OCI-LY3 (cell line): ENCODE data around the gene NNAT.

Experiments
- H2AFZ ChIP-seq: fragments of 200-600, 300-600 bp; shearing (Covaris generic); 2 replicates; pipeline ENCODE4 v1.6.0; 2014; ENCODE audit warnings: antibody characterized with exemption, low read depth, low read length
- H3K27ac ChIP-seq: fragments of 200-600, 300-600 bp; sonication (generic); 2 replicates; pipeline ENCODE4 v1.5.1; 2014; ENCODE audit warnings: mild to moderate bottlenecking, low read length, moderate library complexity, mixed read lengths
- H3K27me3 ChIP-seq: fragments of 200-600, 300-600 bp; sonication (generic); 2 replicates; pipeline ENCODE4 v1.6.1; 2014; ENCODE audit warnings: low read depth, low read length, mixed read lengths
- H3K36me3 ChIP-seq: fragments of 200-600, 300-600 bp; sonication (generic); replicated peaks from 2 replicates; pipeline ENCODE3; 2014; ENCODE audit warnings: low read depth, low read length, mixed read lengths
- H3K4me1 ChIP-seq: fragments of 300-600, 200-600 bp; sonication (generic); 2 replicates; pipeline ENCODE4 v1.6.1; 2014; ENCODE audit warnings: low read length, mixed read lengths
- H3K4me2 ChIP-seq: fragments of 200-600, 300-600 bp; sonication (generic); 2 replicates; pipeline ENCODE4 v1.6.1; 2014; ENCODE audit warnings: low read length, mixed read lengths
- H3K4me3 ChIP-seq: fragments of 300-600, 200-600 bp; sonication (generic); 2 replicates; pipeline ENCODE4 v1.5.1; 2014; ENCODE audit warnings: antibody characterized with exemption, mild to moderate bottlenecking, low read length, moderate library complexity
- H3K79me2 ChIP-seq: fragments of 300-600, 200-600 bp; shearing (Covaris generic); 2 replicates; pipeline ENCODE4 v1.6.1; 2014; ENCODE audit warnings: mild to moderate bottlenecking, low read length, mixed read lengths
- H3K9ac ChIP-seq: fragments of 300-600, 200-600 bp; shearing (Covaris generic); 2 replicates; pipeline ENCODE4 v1.6.0; 2014; ENCODE audit warnings: mild to moderate bottlenecking, low read length, moderate library complexity
- H3K9me3 ChIP-seq: fragments of 200-600, 300-600 bp; shearing (Covaris generic); 2 replicates; pipeline ENCODE4 v1.6.1; 2014; ENCODE audit warnings: low read length, mixed read lengths; ENCODE audit not compliant: insufficient read depth
- H4K20me1 ChIP-seq: fragments of 200-600, 300-600 bp; sonication (generic); 2 replicates; pipeline ENCODE4 v1.6.1; 2016; ENCODE audit warnings: low read length, mixed read lengths; ENCODE audit not compliant: insufficient read depth
- EZH2phosphoT487 ChIP-seq: fragments of 200-600 bp; shearing (Covaris generic); IDR thresholded peaks from 2 replicates; pipeline ENCODE4 v1.6.1; 2018; ENCODE audit warnings: antibody characterized with exemption, mixed run types, low read depth
- TF ChIP-seq, protein P1 (sequence below): fragments of 200-600, 300-600 bp; sonication (generic); IDR thresholded peaks from 2 replicates; pipeline ENCODE4 v1.5.1; 2014; ENCODE audit warnings: antibody characterized with exemption, low read length, low read depth

Gene NNAT

DNA sequence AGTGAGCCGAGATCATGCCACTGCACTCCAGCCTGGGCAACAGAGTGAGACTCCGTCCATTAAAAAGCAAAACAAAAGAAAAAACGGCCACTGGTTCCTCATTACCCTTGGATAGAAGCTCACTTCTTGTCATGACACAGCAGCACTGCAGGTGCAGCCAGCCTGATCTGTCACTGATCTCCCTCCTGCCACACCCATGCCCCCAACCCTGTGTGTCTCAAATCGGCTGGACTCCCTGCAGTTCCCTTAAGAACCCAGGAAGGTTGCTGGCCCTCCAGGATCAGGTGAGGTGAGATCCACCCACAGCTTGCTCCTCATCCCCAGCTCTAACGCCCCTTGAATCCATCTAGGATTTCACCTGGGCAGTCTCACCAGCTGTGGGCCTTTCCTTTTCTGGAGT is 26.3 kb upstream of the NNAT start:
- Histone ChIP-seq H3K9me3 (no peaks in the 10 kb centered on the region), H3K4me2 (no peak overlapping the region), H2AFZ (no peak overlapping the region)

DNA sequence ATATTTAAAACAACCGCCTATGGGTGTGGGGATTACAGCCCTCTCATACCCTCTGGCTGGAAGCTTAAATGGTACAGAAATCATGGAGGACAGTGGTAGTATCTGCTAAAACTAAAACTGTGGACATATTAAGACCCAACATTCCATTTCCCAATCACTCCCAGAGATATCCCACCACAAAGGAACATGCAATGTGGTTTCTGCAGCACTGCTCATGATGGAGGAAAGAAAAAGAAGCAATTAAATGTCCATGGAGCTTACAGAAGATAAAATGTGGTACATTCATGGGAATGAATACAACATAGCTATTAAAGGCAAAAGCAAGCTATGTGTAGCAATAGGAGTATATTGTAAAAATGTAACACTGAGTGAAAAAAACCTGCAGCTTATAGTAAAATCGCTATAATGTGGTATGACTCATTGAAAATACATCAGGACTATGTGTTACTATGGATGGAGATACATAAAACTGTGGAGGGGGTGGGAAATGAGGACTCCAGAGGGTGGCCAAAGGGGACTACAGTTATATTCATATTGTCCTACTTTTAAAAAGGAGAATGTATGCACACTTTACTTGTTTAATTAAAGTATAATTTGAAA is 22.9 kb upstream of the NNAT start:
- Histone ChIP-seq H3K9ac (no peak overlapping the region), H3K4me3 (no peak overlapping the region), H3K36me3 (no peaks in the 10 kb centered on the region), H3K27me3 (peaks cover 6% of the 10 kb centered on the region; the same call in 1 of the 2 replicates), H2AFZ (no peak overlapping the region), H3K4me2 (no peak overlapping the region), H4K20me1 (no peaks in the 10 kb centered on the region), H3K4me1 (no peaks in the 10 kb centered on the region), H3K27ac (no peak overlapping the region), H3K9me3 (no peaks in the 10 kb centered on the region), H3K79me2 (no peaks in the 10 kb centered on the region)
- TF ChIP-seq, protein P1, sequence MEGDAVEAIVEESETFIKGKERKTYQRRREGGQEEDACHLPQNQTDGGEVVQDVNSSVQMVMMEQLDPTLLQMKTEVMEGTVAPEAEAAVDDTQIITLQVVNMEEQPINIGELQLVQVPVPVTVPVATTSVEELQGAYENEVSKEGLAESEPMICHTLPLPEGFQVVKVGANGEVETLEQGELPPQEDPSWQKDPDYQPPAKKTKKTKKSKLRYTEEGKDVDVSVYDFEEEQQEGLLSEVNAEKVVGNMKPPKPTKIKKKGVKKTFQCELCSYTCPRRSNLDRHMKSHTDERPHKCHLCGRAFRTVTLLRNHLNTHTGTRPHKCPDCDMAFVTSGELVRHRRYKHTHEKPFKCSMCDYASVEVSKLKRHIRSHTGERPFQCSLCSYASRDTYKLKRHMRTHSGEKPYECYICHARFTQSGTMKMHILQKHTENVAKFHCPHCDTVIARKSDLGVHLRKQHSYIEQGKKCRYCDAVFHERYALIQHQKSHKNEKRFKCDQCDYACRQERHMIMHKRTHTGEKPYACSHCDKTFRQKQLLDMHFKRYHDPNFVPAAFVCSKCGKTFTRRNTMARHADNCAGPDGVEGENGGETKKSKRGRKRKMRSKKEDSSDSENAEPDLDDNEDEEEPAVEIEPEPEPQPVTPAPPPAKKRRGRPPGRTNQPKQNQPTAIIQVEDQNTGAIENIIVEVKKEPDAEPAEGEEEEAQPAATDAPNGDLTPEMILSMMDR = no peak
- TF ChIP-seq EZH2phosphoT487 = no peak

More for the DNA sequence above, 26.3 kb upstream of the NNAT start:
- H3K27ac ChIP-seq = no peak overlapping the region
- no peaks in the 10 kb centered on the region for H3K79me2 ChIP-seq
- no peak overlapping the region for H3K4me3 ChIP-seq
- H3K4me1 ChIP-seq = no peaks in the 10 kb centered on the region
- peaks cover 19% of the 10 kb centered on the region for H3K27me3 ChIP-seq
- H4K20me1 ChIP-seq = no peaks in the 10 kb centered on the region
- TF ChIP-seq EZH2phosphoT487 = no peak
- TF ChIP-seq, protein P1 = no peak
- no peaks in the 10 kb centered on the region for H3K36me3 ChIP-seq
- no peak overlapping the region for H3K9ac ChIP-seq

DNA sequence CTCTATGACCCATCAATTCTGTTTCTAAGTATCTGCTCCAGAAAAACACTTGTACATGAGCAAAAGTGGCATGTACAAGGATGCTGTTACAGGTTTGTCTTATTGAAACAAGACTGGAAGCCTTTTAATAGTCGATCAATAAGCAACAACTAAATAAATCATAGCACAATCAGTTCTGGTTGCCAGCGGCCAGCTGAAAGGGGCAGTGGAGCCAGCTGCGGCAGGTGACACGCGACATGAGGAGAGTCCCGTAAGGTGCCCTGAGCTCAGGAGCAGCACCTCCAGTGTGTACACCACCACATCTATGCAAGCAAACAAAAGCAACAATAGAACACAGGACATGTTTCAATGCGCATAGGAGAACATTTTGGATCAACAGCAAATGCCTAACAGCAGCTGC is 20.7 kb upstream of the NNAT start:
- Histone ChIP-seq H3K4me2 (no peak overlapping the region), H3K4me1 (no peaks in the 10 kb centered on the region), H4K20me1 (no peaks in the 10 kb centered on the region), H3K4me3 (no peak overlapping the region), H3K27me3 (peaks cover 6% of the 10 kb centered on the region; the same call in 1 of the 2 replicates), H3K79me2 (no peaks in the 10 kb centered on the region), H3K9me3 (no peaks in the 10 kb centered on the region), H2AFZ (no peak overlapping the region), H3K9ac (no peak overlapping the region), H3K36me3 (no peaks in the 10 kb centered on the region), H3K27ac (no peak overlapping the region)
- TF ChIP-seq, protein P1 = no peak
- no peak for TF ChIP-seq EZH2phosphoT487

DNA sequence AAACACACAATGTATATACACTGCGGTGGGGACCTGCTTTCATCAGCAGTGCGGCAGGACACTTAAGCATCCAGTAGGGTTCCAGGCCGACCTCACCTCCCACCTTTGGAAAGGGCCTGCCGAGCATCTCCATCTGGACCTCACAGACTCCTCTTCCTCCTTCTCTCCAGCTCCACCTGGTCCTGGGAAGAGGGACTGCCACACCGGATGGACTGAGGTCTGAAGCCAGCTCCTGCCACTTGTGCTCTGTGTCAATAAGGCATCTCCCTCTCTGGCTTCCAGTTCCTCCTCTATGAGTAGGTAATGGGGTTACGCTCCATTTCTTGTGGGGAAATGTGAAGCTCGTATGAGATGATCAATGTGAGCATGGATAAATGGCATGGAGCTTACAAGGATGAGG is 19.1 kb upstream of the NNAT start:
- no peaks in the 10 kb centered on the region for H3K79me2 ChIP-seq
- no peak overlapping the region for H3K4me2 ChIP-seq
- no peaks in the 10 kb centered on the region for H4K20me1 ChIP-seq
- no peak overlapping the region for H2AFZ ChIP-seq
- TF ChIP-seq, protein P1 = no peak
- TF ChIP-seq EZH2phosphoT487 = no peak
- H3K27ac ChIP-seq = no peak overlapping the region
- no peak overlapping the region for H3K9ac ChIP-seq
- H3K36me3 ChIP-seq = no peaks in the 10 kb centered on the region
- H3K9me3 ChIP-seq = no peaks in the 10 kb centered on the region
- H3K4me3 ChIP-seq = no peak overlapping the region
- H3K27me3 ChIP-seq = no peaks in the 10 kb centered on the region
- no peaks in the 10 kb centered on the region for H3K4me1 ChIP-seq
